SK-N-SH (cell line): ENCODE measurements around the gene CDH4.

Experiments
- CTCF ChIP-seq: fragments of 200-600 bp; sonication (generic); IDR thresholded peaks from 2 replicates; pipeline ENCODE4 v1.6.1; 2017; ENCODE audit warnings: antibody characterized with exemption, mild to moderate bottlenecking, moderate library complexity
- EP300 ChIP-seq, 2 experiments: IDR thresholded peaks; 2 replicates each; pipeline versions ENCODE4 v1.4.0 to v1.6.1; 2012; ENCODE audit warnings: borderline replicate concordance in 1 of 2, low read depth in 1 of 2, low read length in 1 of 2
- GATA2 ChIP-seq: sonication (generic); formaldehyde crosslinking; IDR thresholded peaks from 2 replicates; pipeline ENCODE4 v1.5.0; 2020; ENCODE audit warnings: mild to moderate bottlenecking, missing genetic modification reagents
- NFIC ChIP-seq: IDR thresholded peaks from 2 replicates; pipeline ENCODE4 v1.4.0; 2012; ENCODE audit warnings: borderline replicate concordance
- NRF1 ChIP-seq: IDR thresholded peaks from 2 replicates; pipeline ENCODE4 v1.6.1; 2012; ENCODE audit warnings: low read depth, mild to moderate bottlenecking, low read length
- POLR2AphosphoS5 ChIP-seq: IDR thresholded peaks from 2 replicates; pipeline ENCODE4 v1.6.1; 2012; ENCODE audit warnings: low read depth, low read length
- SIN3A ChIP-seq: IDR thresholded peaks from 2 replicates; pipeline ENCODE4 v1.6.1; 2012; ENCODE audit warnings: low read depth, mild to moderate bottlenecking, low read length, moderate library complexity, borderline replicate concordance
- SMC3 ChIP-seq: IDR thresholded peaks from 2 replicates; pipeline ENCODE4 v1.6.1; 2012; ENCODE audit warnings: low read depth, low read length, improper control_type of control experiment
- TEAD4 ChIP-seq: IDR thresholded peaks from 2 replicates; pipeline ENCODE4 v1.4.0; 2012; ENCODE audit warnings: mild to moderate bottlenecking, borderline replicate concordance; ENCODE audit not compliant: insufficient read depth
- YY1 ChIP-seq: IDR thresholded peaks from 2 replicates; pipeline ENCODE4 v1.4.0; 2012; ENCODE audit warnings: low read depth, mild to moderate bottlenecking

DNA sequence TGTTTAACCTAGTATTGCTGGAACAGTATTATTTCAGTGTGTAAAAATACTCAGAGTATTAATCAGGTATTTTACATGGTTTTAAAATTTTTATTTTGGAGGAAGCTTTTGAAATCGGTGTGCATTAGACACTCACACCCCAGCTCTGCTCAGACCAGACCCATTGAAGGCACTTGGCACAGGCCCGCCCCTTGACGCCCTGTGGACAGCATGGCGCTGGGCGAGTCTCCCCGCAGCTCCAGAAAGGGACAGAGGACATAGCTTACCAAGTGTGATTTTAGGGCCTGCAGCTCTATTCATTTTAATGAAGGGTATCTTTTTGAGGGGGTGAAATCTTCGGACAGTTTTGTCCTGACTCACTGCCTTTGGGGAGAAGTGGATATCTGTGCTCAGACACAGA lies 164.5 kb downstream of the CDH4 start:
- TF ChIP-seq EP300 (IDR thresholded peaks at IDR 0.05; ENCODE audit: borderline replicate concordance in 1 of 2, low read depth in 1 of 2, low read length in 1 of 2) (no peak), SMC3 (no peak), CTCF (no peak), YY1 (no peak), TEAD4 (no peak), NRF1 (no peak), GATA2 (CRISPR knock-in tag) (no peak), NFIC (no peak), SIN3A (no peak), POLR2AphosphoS5 (no peak)
